GM21825 (cell line): Measurements from ENCODE around the gene SLC34A3.

Source experiments
- ATAC-seq: cut with Tn5 transposase; IDR thresholded peaks from one replicate; pipeline ENCODE4 v1.9.1; 2021; ENCODE audit warnings: mild to moderate bottlenecking, moderate library complexity; ENCODE audit not compliant: unreplicated experiment

SLC34A3 gene

DNA sequence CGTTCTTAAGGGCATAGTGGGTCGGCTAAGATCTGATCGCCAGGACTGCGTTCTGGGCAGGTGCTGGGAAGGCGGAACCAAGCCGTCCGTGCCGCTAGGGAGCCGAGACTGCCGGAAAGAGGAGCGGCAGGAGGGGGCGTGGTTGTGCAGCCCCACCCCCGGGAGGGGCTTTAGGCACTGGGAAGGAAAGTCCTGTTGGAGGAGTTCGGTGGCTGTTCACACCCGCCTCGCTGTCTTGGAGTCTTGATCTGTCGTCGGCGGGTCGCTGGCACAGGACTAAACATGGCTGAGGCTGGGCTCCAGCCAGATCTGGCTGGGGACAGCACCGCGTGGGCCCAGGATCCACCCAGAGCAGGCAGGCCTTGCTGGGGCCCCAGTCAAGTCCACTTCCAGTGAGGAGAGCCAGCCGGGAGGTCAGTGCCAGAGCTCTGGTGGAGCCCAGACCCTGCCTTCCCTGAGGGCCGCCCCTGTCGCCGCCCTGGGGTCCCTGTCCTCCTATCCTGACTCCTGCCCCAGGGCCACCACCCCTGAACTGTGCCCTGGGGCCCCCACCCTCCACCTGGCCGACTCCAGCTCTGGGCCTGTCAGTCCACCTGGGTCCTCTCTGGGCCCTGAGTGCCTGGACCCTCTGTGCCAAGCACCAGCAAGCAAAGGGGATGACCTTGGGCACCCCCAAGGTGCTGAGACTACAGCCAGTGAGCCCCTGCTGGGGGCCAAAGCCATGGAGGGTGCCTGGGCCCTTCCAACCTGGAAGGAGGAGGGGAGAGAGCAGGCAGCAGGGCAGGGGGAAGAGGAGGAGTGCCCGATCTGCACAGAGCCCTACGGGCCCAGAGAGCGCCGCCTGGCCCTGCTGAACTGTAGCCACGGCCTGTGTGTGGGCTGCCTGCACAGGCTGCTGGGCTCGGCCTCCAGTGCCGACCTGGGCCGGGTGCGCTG lies 13.2 kb upstream of the SLC34A3 start:
- ATAC-seq = no peak

GRCh38 chr9:137218212-137218753 lies 12.4 kb upstream of the SLC34A3 start:
- ATAC-seq = no peak

DNA sequence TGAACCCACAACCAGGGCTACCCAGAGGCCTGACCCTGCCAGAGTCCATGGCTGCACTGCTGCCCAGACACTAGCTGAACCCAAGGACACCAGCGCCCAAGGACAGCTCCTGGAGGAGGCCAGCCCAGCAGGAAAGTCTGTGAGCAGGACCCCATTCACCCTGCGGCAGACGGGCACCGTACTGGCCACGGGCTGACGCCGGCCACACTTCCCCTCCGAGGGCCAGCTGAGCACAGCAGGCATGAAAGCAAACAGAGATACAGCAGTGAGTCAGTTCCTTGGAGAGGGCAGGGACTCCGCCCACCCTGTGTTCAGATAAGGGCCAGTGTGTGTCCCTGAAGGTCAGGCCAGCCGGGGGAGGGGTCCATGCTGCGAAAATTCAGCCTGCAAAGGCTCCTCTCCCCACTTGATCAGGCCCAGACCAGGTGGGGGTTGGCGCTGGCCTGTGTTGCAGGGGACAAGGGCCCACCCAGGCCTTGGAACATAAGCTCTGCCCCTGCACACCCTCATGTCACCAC lies 11.9 kb upstream of the SLC34A3 start:
- no peak for ATAC-seq

DNA sequence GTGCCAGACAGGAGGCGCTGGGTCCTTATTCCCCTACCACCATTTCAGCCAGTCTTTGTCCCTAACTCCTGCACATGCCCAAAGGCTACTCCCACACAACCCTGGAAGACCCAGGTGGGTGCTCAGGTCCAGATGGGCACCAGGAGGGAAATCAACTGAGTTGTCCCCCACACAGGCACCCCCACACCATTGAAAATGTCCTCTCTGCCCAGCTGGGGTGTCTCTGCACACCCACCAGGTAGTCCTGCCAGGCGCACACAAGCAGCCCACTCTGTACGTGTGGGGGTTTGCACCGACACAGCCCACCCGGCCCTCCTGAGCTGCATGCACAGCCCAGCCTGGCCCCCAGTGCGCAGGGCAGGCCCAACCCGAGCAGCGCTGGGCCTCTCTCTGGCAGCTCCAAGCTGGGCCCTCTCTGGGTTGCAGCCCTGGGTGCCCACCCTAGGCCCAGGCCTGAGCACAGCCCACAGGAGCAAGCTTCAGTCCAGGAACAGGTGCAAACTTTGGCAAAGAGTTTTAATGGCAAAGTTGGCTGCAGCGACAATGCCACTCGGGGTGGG lies 10.9 kb upstream of the SLC34A3 start:
- no peak for ATAC-seq

GRCh38 chr9:137220317-137221094 lies 10.2 kb upstream of the SLC34A3 start:
- ATAC-seq = no peak

DNA sequence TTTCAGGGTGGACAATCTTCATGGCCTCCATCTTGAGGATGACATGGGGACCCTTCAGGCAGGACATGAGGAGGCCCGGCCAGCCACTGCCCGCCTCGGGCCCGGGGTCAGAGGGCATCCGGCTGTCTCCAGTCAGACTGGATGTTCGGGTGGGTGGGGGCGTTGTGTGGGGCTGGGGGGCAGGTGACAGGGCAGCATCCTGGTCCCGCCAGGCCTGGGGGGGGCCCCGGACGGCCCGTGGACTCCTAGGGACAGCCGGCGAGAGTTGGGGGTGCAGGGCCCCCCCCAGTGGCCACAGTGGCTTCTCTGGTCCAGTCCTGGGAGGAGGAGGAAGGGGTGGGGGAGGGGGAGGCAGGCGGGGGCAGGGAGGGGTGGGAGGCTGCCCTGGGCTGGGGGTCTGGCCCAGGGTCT lies 9.6 kb upstream of the SLC34A3 start:
- no peak for ATAC-seq

- ATAC-seq = no peak
These were observed 9.1 kb upstream of the SLC34A3 start for GRCh38 chr9:137221506-137222111.

GRCh38 chr9:137222190-137223077 lies 8.3 kb upstream of the SLC34A3 start, which contains the start of gene RNF208:
TSS of gene RNF208 (minus strand) at chr9:137222240. CDS start at chr9:137221212, 1,028 bp downstream.
- ATAC-seq = no peak

DNA sequence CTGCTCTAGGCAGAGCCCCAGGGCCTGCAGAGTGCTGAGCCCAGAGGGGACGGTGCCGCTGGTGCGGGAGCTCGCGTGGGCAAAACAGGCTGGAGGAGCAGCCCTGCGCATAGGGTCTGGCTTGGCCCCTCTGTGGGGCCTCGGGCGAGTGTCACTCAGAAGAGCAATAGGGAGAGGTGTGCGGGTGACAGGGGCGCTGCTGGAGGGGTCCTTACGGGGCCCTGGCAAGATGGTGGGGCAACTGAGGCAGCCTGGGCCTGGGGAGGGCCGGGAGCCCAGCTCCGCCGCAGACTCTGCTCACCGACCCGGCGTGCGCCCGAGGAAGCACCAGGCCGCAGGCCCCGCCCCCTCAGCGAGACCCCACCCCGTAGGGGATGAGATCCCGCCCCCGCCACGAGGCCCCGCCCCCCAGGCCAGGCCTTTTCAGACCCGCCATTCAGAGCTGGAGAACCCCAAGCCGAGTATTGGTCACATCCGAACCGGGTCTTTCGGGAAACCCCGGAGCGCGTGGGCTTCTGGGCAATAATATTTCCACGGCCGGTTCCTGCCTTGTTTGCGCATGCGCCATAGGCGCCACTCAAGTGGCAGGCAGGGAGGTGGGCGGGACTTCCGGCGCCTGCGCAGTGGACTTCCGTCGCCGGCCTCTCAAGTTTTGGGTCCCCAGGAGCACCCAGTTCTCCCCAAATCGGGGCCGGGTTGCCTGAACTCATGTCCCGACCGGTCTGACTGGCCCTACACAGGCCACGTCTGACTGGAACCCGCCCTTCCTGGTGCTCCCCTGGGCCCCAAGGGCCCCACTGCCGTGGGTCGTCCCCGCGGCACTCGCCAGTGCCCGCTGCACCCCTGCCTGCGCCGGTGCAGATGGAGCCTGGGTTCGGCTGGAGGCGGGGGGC lies 7.4 kb upstream of the SLC34A3 start:
- ATAC-seq = peak; percentile 51

- ATAC-seq = no peak
These were observed 5.6 kb upstream of the SLC34A3 start, which contains the start of gene CYSRT1 for GRCh38 chr9:137224830-137225694. TSS of gene CYSRT1 (plus strand) at chr9:137225174. CDS start at chr9:137225622, 448 bp downstream.

- ATAC-seq = no peak
These were observed 4.9 kb upstream of the SLC34A3 start for GRCh38 chr9:137225699-137226331.

DNA sequence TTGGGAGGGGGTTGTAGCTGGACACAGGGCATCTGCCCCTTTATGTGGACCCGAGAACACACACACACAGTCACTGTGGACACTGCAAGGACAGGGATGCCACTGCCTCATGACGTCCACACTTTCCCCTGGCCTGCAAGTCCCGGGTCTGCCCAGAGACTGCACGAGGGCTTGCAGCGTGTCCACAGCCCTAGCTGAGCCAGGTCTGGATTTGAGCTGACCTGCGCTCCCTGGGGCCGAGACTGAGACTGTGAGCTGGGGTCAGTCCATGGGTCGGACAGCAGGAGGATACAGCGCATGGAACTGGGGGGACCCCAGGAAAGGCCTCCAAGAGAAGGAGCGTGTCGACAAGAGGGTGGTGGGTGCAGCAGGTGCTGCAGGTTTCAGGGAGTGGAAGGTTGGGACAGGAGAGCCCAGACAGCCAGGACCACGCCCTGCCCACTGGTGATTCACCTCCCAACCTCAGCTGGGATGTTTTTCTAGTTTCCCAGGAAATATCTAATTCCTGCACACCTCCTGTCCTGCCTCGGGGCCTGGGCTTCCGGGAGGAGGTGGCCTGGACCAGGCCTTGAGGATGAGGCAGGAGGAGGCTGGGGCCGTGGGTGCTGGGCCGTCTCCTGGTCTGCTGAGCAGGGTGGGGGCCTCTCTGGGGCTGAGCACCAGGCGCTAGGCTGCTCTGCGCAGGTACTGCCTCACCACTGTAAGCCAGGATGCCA lies 4.2 kb upstream of the SLC34A3 start:
- ATAC-seq = no peak

GRCh38 chr9:137227054-137227852 lies 3.4 kb upstream of the SLC34A3 start, which contains the start of gene RNF224:
TSS of gene RNF224 (plus strand) at chr9:137227502. CDS start at chr9:137228336, 834 bp downstream.
- ATAC-seq = no peak

DNA sequence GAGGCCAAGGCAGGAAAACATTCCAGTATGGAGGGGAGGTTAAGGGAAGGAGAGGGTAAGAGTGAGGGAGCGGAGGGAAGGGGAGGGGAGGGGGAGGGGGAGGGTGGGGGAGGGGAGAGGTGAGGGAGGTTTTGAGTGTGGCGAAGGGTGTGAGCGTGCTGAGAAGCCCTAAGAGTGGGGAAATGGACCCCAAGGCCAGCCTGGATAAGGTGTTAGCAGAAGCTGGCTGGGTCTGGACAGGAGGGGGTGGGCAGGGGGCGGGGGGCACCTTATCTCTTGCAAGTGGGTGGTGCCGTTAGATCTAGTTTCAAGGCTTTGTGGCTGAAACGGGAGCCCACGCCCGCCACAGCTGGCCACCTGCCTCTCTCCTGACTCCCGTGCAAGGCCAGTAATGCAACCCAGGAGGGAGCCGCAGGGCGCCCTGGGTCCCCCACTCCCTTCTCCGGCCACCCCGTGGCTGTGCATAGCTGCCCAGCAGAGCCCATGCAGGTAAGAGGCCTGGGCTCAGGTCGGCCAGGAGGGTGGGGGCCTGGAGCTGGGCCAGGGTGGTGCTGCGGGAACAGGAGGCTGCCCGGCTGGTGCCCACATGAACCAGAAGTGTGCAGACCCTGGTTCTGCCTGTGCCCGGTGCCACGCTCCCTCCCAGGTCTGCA lies 2.7 kb upstream of the SLC34A3 start:
- ATAC-seq = no peak

DNA sequence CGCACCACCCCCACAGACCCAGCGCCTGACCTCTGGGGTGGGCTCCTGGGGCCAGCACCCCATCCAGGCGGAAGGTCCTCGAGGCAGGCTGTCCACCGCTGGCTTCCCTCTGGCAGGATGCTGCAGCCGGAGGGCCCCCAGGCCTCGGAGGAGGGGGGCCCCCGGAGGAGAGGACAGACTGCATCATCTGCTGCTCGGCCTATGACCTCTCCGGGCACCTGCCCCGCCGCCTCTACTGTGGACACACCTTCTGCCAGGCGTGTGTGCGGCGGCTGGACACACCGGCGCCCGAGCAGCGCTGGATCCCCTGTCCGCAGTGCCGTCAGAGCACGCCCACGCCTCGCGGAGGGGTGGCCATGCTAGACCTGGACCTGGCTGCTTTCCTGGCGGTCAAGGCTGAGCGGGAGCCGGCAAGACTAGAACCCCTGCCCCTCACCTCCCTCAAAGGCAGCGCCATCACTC lies 2.2 kb upstream of the SLC34A3 start:
- no peak for ATAC-seq
